ENCODE data around the gene CHRNB1.

DNA sequence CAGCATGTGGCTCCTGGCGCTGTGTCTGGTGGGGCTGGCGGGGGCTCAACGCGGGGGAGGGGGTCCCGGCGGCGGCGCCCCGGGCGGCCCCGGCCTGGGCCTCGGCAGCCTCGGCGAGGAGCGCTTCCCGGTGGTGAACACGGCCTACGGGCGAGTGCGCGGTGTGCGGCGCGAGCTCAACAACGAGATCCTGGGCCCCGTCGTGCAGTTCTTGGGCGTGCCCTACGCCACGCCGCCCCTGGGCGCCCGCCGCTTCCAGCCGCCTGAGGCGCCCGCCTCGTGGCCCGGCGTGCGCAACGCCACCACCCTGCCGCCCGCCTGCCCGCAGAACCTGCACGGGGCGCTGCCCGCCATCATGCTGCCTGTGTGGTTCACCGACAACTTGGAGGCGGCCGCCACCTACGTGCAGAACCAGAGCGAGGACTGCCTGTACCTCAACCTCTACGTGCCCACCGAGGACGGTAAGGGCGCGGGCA lies 36.6 kb upstream of the CHRNB1 start:
- TF ChIP-seq, protein P1, sequence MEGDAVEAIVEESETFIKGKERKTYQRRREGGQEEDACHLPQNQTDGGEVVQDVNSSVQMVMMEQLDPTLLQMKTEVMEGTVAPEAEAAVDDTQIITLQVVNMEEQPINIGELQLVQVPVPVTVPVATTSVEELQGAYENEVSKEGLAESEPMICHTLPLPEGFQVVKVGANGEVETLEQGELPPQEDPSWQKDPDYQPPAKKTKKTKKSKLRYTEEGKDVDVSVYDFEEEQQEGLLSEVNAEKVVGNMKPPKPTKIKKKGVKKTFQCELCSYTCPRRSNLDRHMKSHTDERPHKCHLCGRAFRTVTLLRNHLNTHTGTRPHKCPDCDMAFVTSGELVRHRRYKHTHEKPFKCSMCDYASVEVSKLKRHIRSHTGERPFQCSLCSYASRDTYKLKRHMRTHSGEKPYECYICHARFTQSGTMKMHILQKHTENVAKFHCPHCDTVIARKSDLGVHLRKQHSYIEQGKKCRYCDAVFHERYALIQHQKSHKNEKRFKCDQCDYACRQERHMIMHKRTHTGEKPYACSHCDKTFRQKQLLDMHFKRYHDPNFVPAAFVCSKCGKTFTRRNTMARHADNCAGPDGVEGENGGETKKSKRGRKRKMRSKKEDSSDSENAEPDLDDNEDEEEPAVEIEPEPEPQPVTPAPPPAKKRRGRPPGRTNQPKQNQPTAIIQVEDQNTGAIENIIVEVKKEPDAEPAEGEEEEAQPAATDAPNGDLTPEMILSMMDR (tag by site-specific recombination; IDR thresholded peaks at IDR 0.05): no peak
- TF ChIP-seq ZNF701 (tag by site-specific recombination; IDR thresholded peaks at IDR 0.05) (no peak), ZSCAN18 (tag by site-specific recombination; IDR thresholded peaks at IDR 0.05) (no peak), ZNF501 (tag by site-specific recombination; IDR thresholded peaks at IDR 0.05) (no peak), ZNF426 (tag by site-specific recombination; IDR thresholded peaks at IDR 0.05) (no peak), PRDM1 (tag by site-specific recombination; IDR thresholded peaks at IDR 0.05) (no peak), REST (tag by site-specific recombination; IDR thresholded peaks at IDR 0.05) (no peak), ZSCAN5A (tag by site-specific recombination; IDR thresholded peaks at IDR 0.05) (no peak), ZNF473 (tag by site-specific recombination; IDR thresholded peaks at IDR 0.05) (no peak), ZBTB48 (tag by site-specific recombination; IDR thresholded peaks at IDR 0.05) (no peak), ZNF398 (tag by site-specific recombination; IDR thresholded peaks at IDR 0.05) (no peak), ZNF623 (tag by site-specific recombination; IDR thresholded peaks at IDR 0.05) (no peak), ZNF792 (tag by site-specific recombination; IDR thresholded peaks at IDR 0.05) (no peak)
- TF ChIP-seq, protein P2, sequence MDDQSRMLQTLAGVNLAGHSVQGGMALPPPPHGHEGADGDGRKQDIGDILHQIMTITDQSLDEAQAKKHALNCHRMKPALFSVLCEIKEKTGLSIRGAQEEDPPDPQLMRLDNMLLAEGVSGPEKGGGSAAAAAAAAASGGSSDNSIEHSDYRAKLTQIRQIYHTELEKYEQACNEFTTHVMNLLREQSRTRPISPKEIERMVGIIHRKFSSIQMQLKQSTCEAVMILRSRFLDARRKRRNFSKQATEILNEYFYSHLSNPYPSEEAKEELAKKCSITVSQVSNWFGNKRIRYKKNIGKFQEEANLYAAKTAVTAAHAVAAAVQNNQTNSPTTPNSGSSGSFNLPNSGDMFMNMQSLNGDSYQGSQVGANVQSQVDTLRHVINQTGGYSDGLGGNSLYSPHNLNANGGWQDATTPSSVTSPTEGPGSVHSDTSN (CRISPR knock-in tag; IDR thresholded peaks at IDR 0.05): no peak
